Caco-2 (cell line): ENCODE measurements around the gene FAXC. TPM values are rescaled to one million over a fixed set of nuclear protein-coding genes. Genes with fewer than 3 reads are reported as not detected.

Source experiments
- BruUV-seq: library from RNA; stranded (reverse); fragments of 400-500 nt; replicated peaks from 2 replicates; lab custom pipeline; 2021; lab: Mats Ljungman, UMichigan
- CTCF ChIA-PET: fragments of 300-600 bp; sonication (Branson Sonifier 250); formaldehyde crosslinking; loops from one replicate; lab custom pipeline; 2022; ENCODE audit warnings: antibody characterized with exemption; lab: Charles Lee
- POLR2A ChIA-PET: fragments of 300-600 bp; sonication (Branson Sonifier 250); formaldehyde crosslinking; loops from one replicate; lab custom pipeline; 2022; ENCODE audit warnings: antibody characterized with exemption; lab: Charles Lee
- DNase-seq, 2 experiments: peaks; one replicate each; pipeline versions ENCODE4 v3.0.0 to v3.0.0-alpha.2; 2020 to 2022
- H3K27me3 ChIP-seq: replicated peaks from 2 replicates; pipeline ENCODE4 v1.6.0; 2011; ENCODE audit warnings: low read length; ENCODE audit not compliant: control insufficient read depth, insufficient read depth
- H3K36me3 ChIP-seq: 2 replicates; pipeline ENCODE4 v1.5.1; 2011; ENCODE audit warnings: low read length; ENCODE audit not compliant: control insufficient read depth, insufficient read depth
- H3K4me1 ChIP-seq: fragments of 250-450 bp; sonication (Bioruptor Pico); 2 replicates; pipeline ENCODE4 v1.5.1; 2020; ENCODE audit warnings: mild to moderate bottlenecking
- H3K4me3 ChIP-seq: 2 replicates; pipeline ENCODE4 v1.5.1; 2011; ENCODE audit warnings: low read depth, mild to moderate bottlenecking, control low read depth, low read length
- H3K9me3 ChIP-seq: fragments of 250-450 bp; sonication (Bioruptor Pico); 2 replicates; pipeline ENCODE4 v1.5.1; 2020; ENCODE audit warnings: mild to moderate bottlenecking, moderate library complexity
- H3K27ac Mint-ChIP-seq: one replicate; pipeline ENCODE4 v1.8.0; 2022; ENCODE audit warnings: mixed read lengths; ENCODE audit not compliant: unreplicated experiment
- H3K27me3 Mint-ChIP-seq: one replicate; pipeline ENCODE4 v1.8.0; 2022; ENCODE audit warnings: mixed read lengths; ENCODE audit not compliant: insufficient read depth, unreplicated experiment
- H3K36me3 Mint-ChIP-seq: one replicate; pipeline ENCODE4 v1.8.0; 2022; ENCODE audit warnings: mild to moderate bottlenecking, mixed read lengths; ENCODE audit not compliant: insufficient read depth, unreplicated experiment
- H3K4me1 Mint-ChIP-seq: one replicate; pipeline ENCODE4 v1.8.0; 2022; ENCODE audit warnings: low read depth, mixed read lengths; ENCODE audit not compliant: unreplicated experiment
- H3K4me3 Mint-ChIP-seq: one replicate; pipeline ENCODE4 v1.8.0; 2022; ENCODE audit warnings: mild to moderate bottlenecking, moderate library complexity, mixed read lengths; ENCODE audit not compliant: unreplicated experiment
- H3K9me3 Mint-ChIP-seq: one replicate; pipeline ENCODE4 v1.8.0; 2022; ENCODE audit warnings: mixed read lengths; ENCODE audit not compliant: unreplicated experiment
- intact Hi-C: fragments of 100-400 bp; cut with micrococcal nuclease; formaldehyde crosslinking; loops from one replicate; pipeline ENCODE4 v1.10.0; 2022; ENCODE audit not compliant: unreplicated experiment
- total RNA-seq: library from RNA; stranded (reverse); gene quantifications from 2 replicates; pipeline ENCODE4 v1.2.3, GENCODE V29; 2022
- TF ChIP-seq, protein P1 (sequence below), 2 experiments: fragments of 200-600 bp in 1 of 2; IDR thresholded peaks; 1 replicate in 1 of 2; 2 replicates in 1 of 2; pipeline versions ENCODE4 v1.5.1 to v1.8.0; 2011 to 2022; ENCODE audit warnings: antibody characterized with exemption in 1 of 2, control low read depth in 1 of 2, inconsistent platforms in 1 of 2, low read depth in 1 of 2, low read length in 1 of 2, mild to moderate bottlenecking in 1 of 2, moderate library complexity in 1 of 2; ENCODE audit not compliant: insufficient read depth in 1 of 2, severe bottlenecking in 1 of 2, unreplicated experiment in 1 of 2

The FAXC gene
- total RNA-seq, 1 experiment from 2014 or later: 0.16 TPM

GRCh38 chr6:99296261-99296660 is 53.2 kb downstream of the FAXC start:
- no peak overlapping the region for H3K4me3 ChIP-seq
- TF ChIP-seq, protein P1, sequence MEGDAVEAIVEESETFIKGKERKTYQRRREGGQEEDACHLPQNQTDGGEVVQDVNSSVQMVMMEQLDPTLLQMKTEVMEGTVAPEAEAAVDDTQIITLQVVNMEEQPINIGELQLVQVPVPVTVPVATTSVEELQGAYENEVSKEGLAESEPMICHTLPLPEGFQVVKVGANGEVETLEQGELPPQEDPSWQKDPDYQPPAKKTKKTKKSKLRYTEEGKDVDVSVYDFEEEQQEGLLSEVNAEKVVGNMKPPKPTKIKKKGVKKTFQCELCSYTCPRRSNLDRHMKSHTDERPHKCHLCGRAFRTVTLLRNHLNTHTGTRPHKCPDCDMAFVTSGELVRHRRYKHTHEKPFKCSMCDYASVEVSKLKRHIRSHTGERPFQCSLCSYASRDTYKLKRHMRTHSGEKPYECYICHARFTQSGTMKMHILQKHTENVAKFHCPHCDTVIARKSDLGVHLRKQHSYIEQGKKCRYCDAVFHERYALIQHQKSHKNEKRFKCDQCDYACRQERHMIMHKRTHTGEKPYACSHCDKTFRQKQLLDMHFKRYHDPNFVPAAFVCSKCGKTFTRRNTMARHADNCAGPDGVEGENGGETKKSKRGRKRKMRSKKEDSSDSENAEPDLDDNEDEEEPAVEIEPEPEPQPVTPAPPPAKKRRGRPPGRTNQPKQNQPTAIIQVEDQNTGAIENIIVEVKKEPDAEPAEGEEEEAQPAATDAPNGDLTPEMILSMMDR (IDR thresholded peaks at IDR 0.05; ENCODE audit: insufficient read depth in 1 of 2, low read depth in 1 of 2, low read length in 1 of 2, severe bottlenecking in 1 of 2, unreplicated experiment in 1 of 2): no peak
- ChIA-PET CTCF (no interaction called here), POLR2A (no interaction called here)
- no peaks in the 10 kb centered on the region for H3K9me3 ChIP-seq
- H3K27me3 ChIP-seq: no peaks in the 10 kb centered on the region
- H3K36me3 ChIP-seq: no peaks in the 10 kb centered on the region
- no peaks in the 10 kb centered on the region for H3K4me1 ChIP-seq
- H3K4me3 Mint-ChIP-seq: no peak overlapping the region
- intact Hi-C loops: no loop called here
- DNase-seq: no peak
- H3K9me3 Mint-ChIP-seq: no peaks in the 10 kb centered on the region
- no peak overlapping the region for H3K27ac Mint-ChIP-seq
- H3K4me1 Mint-ChIP-seq: no peaks in the 10 kb centered on the region
- BruUV-seq: no TSS peak
- H3K27me3 Mint-ChIP-seq: peaks cover 7% of the 10 kb centered on the region
- no peaks in the 10 kb centered on the region for H3K36me3 Mint-ChIP-seq

- intact Hi-C loops: no loop called here
- ChIA-PET POLR2A (no interaction called here), CTCF (no interaction called here)
- Histone ChIP-seq H3K36me3 (no peaks in the 10 kb centered on the region), H3K4me3 (no peak overlapping the region), H3K4me1 (no peaks in the 10 kb centered on the region), H3K27me3 (no peaks in the 10 kb centered on the region), H3K9me3 (no peaks in the 10 kb centered on the region)
- Mint-ChIP-seq H3K9me3 (no peaks in the 10 kb centered on the region), H3K4me1 (no peaks in the 10 kb centered on the region), H3K4me3 (no peak overlapping the region), H3K27ac (no peak overlapping the region), H3K27me3 (peaks cover 7% of the 10 kb centered on the region), H3K36me3 (no peaks in the 10 kb centered on the region)
- DNase-seq: no peak
- TF ChIP-seq, protein P1 (IDR thresholded peaks at IDR 0.05; ENCODE audit: insufficient read depth in 1 of 2, low read depth in 1 of 2, low read length in 1 of 2, severe bottlenecking in 1 of 2, unreplicated experiment in 1 of 2): no peak
- no TSS peak for BruUV-seq
Observed at GRCh38 chr6:99295276-99295675, 54.2 kb downstream of the FAXC start.

DNA sequence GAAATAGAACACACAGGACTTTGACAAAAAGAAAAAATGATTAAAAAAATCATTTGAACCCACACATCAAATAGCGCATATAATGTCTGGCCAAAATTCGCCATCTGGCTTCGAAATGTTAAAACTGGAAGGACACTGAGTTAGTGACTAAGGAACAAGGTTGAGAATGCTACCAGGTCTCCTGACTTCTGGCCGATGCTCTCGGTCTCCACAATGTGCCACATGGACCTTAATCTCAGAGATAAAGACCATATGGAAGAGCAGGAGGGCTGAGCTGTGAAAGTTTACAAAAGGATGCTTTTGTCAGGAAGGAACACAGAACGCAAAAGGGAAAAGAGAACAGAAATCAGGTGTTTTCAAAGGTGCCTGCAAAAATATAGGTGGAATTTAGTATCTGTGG is 54.7 kb downstream of the FAXC start:
- no TSS peak for BruUV-seq
- POLR2A ChIA-PET: no interaction called here

More for the DNA sequence above, 54.7 kb downstream of the FAXC start:
- Histone ChIP-seq H3K36me3 (no peaks in the 10 kb centered on the region), H3K4me3 (no peak overlapping the region), H3K9me3 (no peaks in the 10 kb centered on the region), H3K27me3 (no peaks in the 10 kb centered on the region), H3K4me1 (no peaks in the 10 kb centered on the region)
- DNase-seq: no peak
- Mint-ChIP-seq H3K4me3 (no peak overlapping the region), H3K27ac (no peak overlapping the region), H3K9me3 (no peaks in the 10 kb centered on the region), H3K4me1 (no peaks in the 10 kb centered on the region), H3K27me3 (peaks cover 7% of the 10 kb centered on the region), H3K36me3 (no peaks in the 10 kb centered on the region)
- intact Hi-C loops: no loop called here
- TF ChIP-seq, protein P1 (IDR thresholded peaks at IDR 0.05; ENCODE audit: insufficient read depth in 1 of 2, low read depth in 1 of 2, low read length in 1 of 2, severe bottlenecking in 1 of 2, unreplicated experiment in 1 of 2): no peak
- CTCF ChIA-PET: no interaction called here
